Renal cortex interstitium (tissue), 11 donors: Measurements from ENCODE around the gene HNRNPLL. TPM values are rescaled to one million over a fixed set of nuclear protein-coding genes. Genes with fewer than 3 reads are reported as not detected.
"Not testable (repeated sequence)": the region's sequence is repeated elsewhere in the genome, so short reads cannot be mapped to it uniquely, and the experiment has no call there.

Source experiments
- DNase-seq, 11 donors: peaks; one replicate each; pipeline ENCODE4 v3.0.0-alpha.2; 2013; ENCODE audit warnings: low read depth in 9 of 11, low spot score in 4 of 11; ENCODE audit errors: extremely low read depth in 1 of 11
- polyA plus RNA-seq, 3 donors: library from polyadenylated mRNA; unstranded; fragments of 120-200 nt; gene quantifications; one replicate each; pipeline ENCODE4 v1.2.1, GENCODE V29; 2013; ENCODE audit not compliant: insufficient read length in 3 of 3

The HNRNPLL gene
- polyA plus RNA-seq, 3 donors = 70.9 to 83.9 (median 74.3) TPM

GRCh38 chr2:38626326-38627035 is 23.8 kb upstream of the HNRNPLL start:
- DNase-seq = no peak

- DNase-seq = no peak
These were observed 19.5 kb upstream of the HNRNPLL start for GRCh38 chr2:38622210-38622609.

- no peak for DNase-seq
These were observed 18.3 kb upstream of the HNRNPLL start for GRCh38 chr2:38621018-38621417.

GRCh38 chr2:38620282-38620977 is 17.7 kb upstream of the HNRNPLL start:
- DNase-seq = peak in 5 of 11 donors; percentile 45 to 72 (median 65)

- no peak for DNase-seq
These were observed 16.9 kb upstream of the HNRNPLL start for GRCh38 chr2:38619458-38620164.

GRCh38 chr2:38617301-38617700 is 14.6 kb upstream of the HNRNPLL start:
- DNase-seq = no peak

GRCh38 chr2:38615237-38615636 is 12.5 kb upstream of the HNRNPLL start:
- DNase-seq = no peak

- DNase-seq = no peak
These were observed 11.1 kb upstream of the HNRNPLL start for GRCh38 chr2:38613849-38614213.

GRCh38 chr2:38613126-38613848 is 10.6 kb upstream of the HNRNPLL start:
- DNase-seq = no peak

GRCh38 chr2:38610851-38611801 is 8.4 kb upstream of the HNRNPLL start:
- DNase-seq = no peak

GRCh38 chr2:38609246-38609645 is 6.5 kb upstream of the HNRNPLL start:
- not testable (repeated sequence) for DNase-seq

GRCh38 chr2:38608755-38609154 is 6.0 kb upstream of the HNRNPLL start:
- DNase-seq = no peak

GRCh38 chr2:38605298-38605830 is 2.6 kb upstream of the HNRNPLL start:
- peak in 1 of 11 donors; percentile 51 for DNase-seq

- DNase-seq = peak in 9 of 11 donors; percentile 66 to 82 (median 77)
These were observed 918 bp upstream of the HNRNPLL start for GRCh38 chr2:38603402-38604290.

GRCh38 chr2:38602136-38602731 is 494 bp downstream of the HNRNPLL start:
- no peak for DNase-seq

GRCh38 chr2:38601463-38602135 is 1.1 kb downstream of the HNRNPLL start:
- peak in 4 of 11 donors; percentile 29 to 68 (median 59) for DNase-seq
